ENCODE measurements around the gene HSPBAP1. TPM values are rescaled to one million over a fixed set of nuclear protein-coding genes. Genes with fewer than 3 reads are reported as not detected.

Gene HSPBAP1
- total RNA-seq, 1 experiment from 2014 or later: 9.8 TPM

DNA sequence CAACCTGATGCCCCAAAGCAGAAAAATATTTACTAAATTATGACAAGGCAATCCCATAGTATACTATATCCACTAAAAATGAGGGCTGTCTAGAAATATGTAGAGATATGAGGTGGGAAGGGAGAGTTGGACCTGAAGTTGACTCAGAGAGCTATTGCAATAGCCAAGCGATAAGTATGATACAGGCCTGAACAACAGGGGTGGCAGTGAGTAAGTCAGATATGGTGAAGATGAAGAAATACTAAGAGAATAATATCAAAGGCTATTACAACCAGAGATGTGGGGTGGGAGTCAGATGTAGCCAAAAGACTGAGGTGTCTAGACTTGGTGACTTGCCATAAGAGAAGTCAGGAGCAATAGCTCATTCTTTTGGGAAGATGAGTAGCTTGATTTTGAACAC, 9.2 kb downstream of the HSPBAP1 start:
- no peak overlapping the region for H2BK120ac ChIP-seq (ENCODE audit: low read depth, low read length, poor library complexity, severe bottlenecking)
- no peak overlapping the region for H2BK12ac ChIP-seq (ENCODE audit: insufficient read length, low read depth, low read length)
- H2BK15ac ChIP-seq (ENCODE audit: low read depth, low read length): no peak overlapping the region
- no peak overlapping the region for H2BK5ac ChIP-seq (ENCODE audit: insufficient read length, low read length)
- no peak overlapping the region for H3K27ac ChIP-seq (ENCODE audit: insufficient read length, low read depth, low read length)
- H4K8ac ChIP-seq (replicated peaks; ENCODE audit: insufficient read length, low read depth, low read length): no peak overlapping the region
- no peak overlapping the region for H4K91ac ChIP-seq (ENCODE audit: insufficient read length, low read depth, low read length)
- H3K4ac ChIP-seq (ENCODE audit: low read depth, low read length): no peak overlapping the region
- H4K5ac ChIP-seq (ENCODE audit: insufficient read length, low read depth, low read length): no peak overlapping the region
- no peak for TF ChIP-seq CTCF (conservative IDR thresholded peaks at IDR 0.05)
- H3K23me2 ChIP-seq (ENCODE audit: insufficient read length, low read depth, low read length, poor library complexity, severe bottlenecking): no peaks in the 10 kb centered on the region
- H3K23ac ChIP-seq (ENCODE audit: insufficient read length, low read depth, low read length): no peak overlapping the region
- Mint-ChIP-seq H3K27me3 (ENCODE audit: low read depth) (no peaks in the 10 kb centered on the region), H3K9me3 (peaks cover 7 to 8% of the 10 kb centered on the region in 2 experiments), H3K36me3 (ENCODE audit: insufficient read depth in 1 of 3, low read depth in 3 of 3) (peaks cover 10 to 18% (median 10%) of the 10 kb centered on the region in 3 experiments), H3K4me1 (no peaks in the 10 kb centered on the region), H3K4me3 (no peak overlapping the region), H3K27ac (no peak overlapping the region)
- no peak overlapping the region for H3K56ac ChIP-seq (ENCODE audit: insufficient read length, low read depth, low read length)
- H3K79me2 ChIP-seq (ENCODE audit: insufficient read depth, low read length): no peaks in the 10 kb centered on the region
- DNase-seq: no peak
- no CpG with 5 or more reads among the region's 1 CpG for WGBS (ENCODE audit: extremely low coverage, insufficient read length, low lambda C conversion rate)
- no peak overlapping the region for H2AFZ ChIP-seq (ENCODE audit: low read length)
- no peak overlapping the region for H3K9ac ChIP-seq (ENCODE audit: extremely low read depth, insufficient read length, low read length)
- H2BK20ac ChIP-seq (ENCODE audit: low read depth, low read length, poor library complexity, severe bottlenecking): no peak overlapping the region
- H3K4me2 ChIP-seq (ENCODE audit: insufficient read depth, insufficient read length, low read length): no peak overlapping the region
- H3K14ac ChIP-seq (ENCODE audit: insufficient read depth, low read length): no peak overlapping the region
- no peak overlapping the region for H2AK5ac ChIP-seq (ENCODE audit: insufficient read length, low read length)
- H3K9me3 ChIP-seq (ENCODE audit: control insufficient read depth, low read depth, low read length): no peaks in the 10 kb centered on the region
- no peak overlapping the region for H3K18ac ChIP-seq (ENCODE audit: insufficient read length, low read depth, low read length)
- no peaks in the 10 kb centered on the region for H3K27me3 ChIP-seq (ENCODE audit: insufficient read depth, low read length)
- H3K4me1 ChIP-seq (ENCODE audit: insufficient read depth, low read length): no peaks in the 10 kb centered on the region
- H4K20me1 ChIP-seq (ENCODE audit: control insufficient read depth, insufficient read depth, insufficient read length): no peaks in the 10 kb centered on the region
- no peak overlapping the region for H3T11ph ChIP-seq (ENCODE audit: low read length)
- no peaks in the 10 kb centered on the region for H3K79me1 ChIP-seq (ENCODE audit: insufficient read depth, low read depth, low read length, poor library complexity, severe bottlenecking)

Measured in H9 (cell line).